Smooth muscle cell (in vitro differentiated cells): ENCODE data around the gene UBR7. TPM values are rescaled to one million over a fixed set of nuclear protein-coding genes. Genes with fewer than 3 reads are reported as not detected.

ENCODE experiments used
- DNase-seq: peaks from one replicate; lab custom pipeline; 2025; ENCODE audit not compliant: unreplicated experiment; lab: John Stamatoyannopoulos, UW
- H2AFZ ChIP-seq: fragments of 200-600 bp; sonication (generic); 2 replicates; pipeline ENCODE4 v1.6.0; 2016; ENCODE audit warnings: antibody characterized with exemption, low read depth, mild to moderate bottlenecking
- H3F3A ChIP-seq: fragments of 200-600 bp; sonication (generic); 2 replicates; pipeline ENCODE4 v1.6.0; 2017; ENCODE audit warnings: antibody characterized with exemption, low read depth
- H3K27ac ChIP-seq: fragments of 200-600 bp; sonication (generic); 2 replicates; pipeline ENCODE4 v1.5.1; 2016; ENCODE audit warnings: low read depth, mild to moderate bottlenecking
- H3K27me3 ChIP-seq: fragments of 200-600 bp; sonication (generic); 2 replicates; pipeline ENCODE4 v1.6.1; 2016; ENCODE audit warnings: low read depth, mild to moderate bottlenecking
- H3K36me3 ChIP-seq: fragments of 200-600 bp; sonication (generic); 2 replicates; pipeline ENCODE4 v1.5.1; 2016; ENCODE audit warnings: low read depth
- H3K4me1 ChIP-seq: fragments of 200-600 bp; sonication (generic); 2 replicates; pipeline ENCODE4 v1.5.1; 2016; ENCODE audit warnings: low read depth
- H3K4me2 ChIP-seq: fragments of 200-600 bp; sonication (generic); 2 replicates; pipeline ENCODE4 v1.6.0; 2016; ENCODE audit warnings: mild to moderate bottlenecking
- H3K4me3 ChIP-seq: fragments of 200-600 bp; sonication (generic); 2 replicates; pipeline ENCODE4 v1.5.1; 2016; ENCODE audit warnings: mild to moderate bottlenecking
- H3K79me2 ChIP-seq: fragments of 200-600 bp; sonication (generic); 2 replicates; pipeline ENCODE4 v1.6.0; 2016; ENCODE audit warnings: low read depth, mild to moderate bottlenecking
- H3K9ac ChIP-seq: fragments of 200-600 bp; sonication (generic); 2 replicates; pipeline ENCODE4 v1.6.0; 2016; ENCODE audit warnings: low read depth
- H3K9me3 ChIP-seq: fragments of 200-600 bp; sonication (generic); replicated peaks from 2 replicates; pipeline ENCODE4 v1.5.1; 2016; ENCODE audit warnings: low read depth
- H4K20me1 ChIP-seq: fragments of 200-600 bp; sonication (generic); 2 replicates; pipeline ENCODE4 v1.6.0; 2016; ENCODE audit warnings: low read depth
- WGBS: methylation state at CpG from one replicate; pipeline ENCODE4 v1.1.7; 2016; ENCODE audit warnings: low lambda C conversion rate; 5-methylcytosine and 5-hydroxymethylcytosine counted together
- polyA plus RNA-seq: library from polyadenylated mRNA; unstranded; fragments of >200 nt; fragmentation: Nextera tagmentation; extraction: Ambion mirVana; gene quantifications from 2 replicates; pipeline ENCODE4 v1.2.1, GENCODE V29; 2016
- total RNA-seq: library from RNA; depleted of rRNA; stranded (reverse); fragments of >200 nt; gene quantifications from 2 replicates; pipeline ENCODE4 v1.2.3, GENCODE V29; 2014
- TF ChIP-seq, protein P1 (sequence below): fragments of 200-600 bp; sonication (generic); IDR thresholded peaks from 2 replicates; pipeline ENCODE4 v1.5.1; 2017; ENCODE audit warnings: borderline replicate concordance, mild to moderate bottlenecking, antibody characterized with exemption; ENCODE audit not compliant: insufficient read depth, poor library complexity, severe bottlenecking

Gene UBR7
- total and polyA plus RNA-seq, 2 experiments from 2014 or later: 8.0 to 12.8 TPM

DNA sequence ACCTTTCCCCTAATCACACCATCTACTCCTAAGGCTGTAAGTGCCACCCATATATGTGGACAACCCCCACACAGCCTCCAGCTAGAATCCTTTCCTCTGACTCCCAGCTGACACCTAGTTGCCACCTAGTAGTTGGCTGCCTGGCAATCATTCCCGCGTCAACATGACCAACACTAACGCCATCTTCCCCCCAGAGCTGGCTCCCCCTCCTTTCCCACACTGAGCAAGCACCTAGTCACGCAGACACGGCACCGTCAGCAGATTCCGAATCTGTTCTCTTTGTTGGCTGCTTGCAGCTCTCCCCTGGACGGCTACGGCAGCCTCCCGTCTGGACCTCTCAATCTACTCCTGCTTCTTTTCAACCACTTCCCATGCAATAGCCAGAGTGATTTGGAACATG lies 27.7 kb downstream of the UBR7 start:
- no peak overlapping the region for H3K27ac ChIP-seq
- DNase-seq: no peak
- H4K20me1 ChIP-seq: no peaks in the 10 kb centered on the region
- H3K27me3 ChIP-seq: no peaks in the 10 kb centered on the region
- H3K9me3 ChIP-seq: no peaks in the 10 kb centered on the region
- no peaks in the 10 kb centered on the region for H3K79me2 ChIP-seq
- H2AFZ ChIP-seq: no peak overlapping the region
- H3K9ac ChIP-seq: no peak overlapping the region
- no peaks in the 10 kb centered on the region for H3F3A ChIP-seq
- TF ChIP-seq, protein P1, sequence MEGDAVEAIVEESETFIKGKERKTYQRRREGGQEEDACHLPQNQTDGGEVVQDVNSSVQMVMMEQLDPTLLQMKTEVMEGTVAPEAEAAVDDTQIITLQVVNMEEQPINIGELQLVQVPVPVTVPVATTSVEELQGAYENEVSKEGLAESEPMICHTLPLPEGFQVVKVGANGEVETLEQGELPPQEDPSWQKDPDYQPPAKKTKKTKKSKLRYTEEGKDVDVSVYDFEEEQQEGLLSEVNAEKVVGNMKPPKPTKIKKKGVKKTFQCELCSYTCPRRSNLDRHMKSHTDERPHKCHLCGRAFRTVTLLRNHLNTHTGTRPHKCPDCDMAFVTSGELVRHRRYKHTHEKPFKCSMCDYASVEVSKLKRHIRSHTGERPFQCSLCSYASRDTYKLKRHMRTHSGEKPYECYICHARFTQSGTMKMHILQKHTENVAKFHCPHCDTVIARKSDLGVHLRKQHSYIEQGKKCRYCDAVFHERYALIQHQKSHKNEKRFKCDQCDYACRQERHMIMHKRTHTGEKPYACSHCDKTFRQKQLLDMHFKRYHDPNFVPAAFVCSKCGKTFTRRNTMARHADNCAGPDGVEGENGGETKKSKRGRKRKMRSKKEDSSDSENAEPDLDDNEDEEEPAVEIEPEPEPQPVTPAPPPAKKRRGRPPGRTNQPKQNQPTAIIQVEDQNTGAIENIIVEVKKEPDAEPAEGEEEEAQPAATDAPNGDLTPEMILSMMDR: no peak
- H3K4me3 ChIP-seq: no peak overlapping the region
- no peaks in the 10 kb centered on the region for H3K4me1 ChIP-seq
- H3K4me2 ChIP-seq: no peak overlapping the region
- WGBS: 60% methylated on average over 10 of the region's 10 CpGs
- H3K36me3 ChIP-seq: no peaks in the 10 kb centered on the region

DNA sequence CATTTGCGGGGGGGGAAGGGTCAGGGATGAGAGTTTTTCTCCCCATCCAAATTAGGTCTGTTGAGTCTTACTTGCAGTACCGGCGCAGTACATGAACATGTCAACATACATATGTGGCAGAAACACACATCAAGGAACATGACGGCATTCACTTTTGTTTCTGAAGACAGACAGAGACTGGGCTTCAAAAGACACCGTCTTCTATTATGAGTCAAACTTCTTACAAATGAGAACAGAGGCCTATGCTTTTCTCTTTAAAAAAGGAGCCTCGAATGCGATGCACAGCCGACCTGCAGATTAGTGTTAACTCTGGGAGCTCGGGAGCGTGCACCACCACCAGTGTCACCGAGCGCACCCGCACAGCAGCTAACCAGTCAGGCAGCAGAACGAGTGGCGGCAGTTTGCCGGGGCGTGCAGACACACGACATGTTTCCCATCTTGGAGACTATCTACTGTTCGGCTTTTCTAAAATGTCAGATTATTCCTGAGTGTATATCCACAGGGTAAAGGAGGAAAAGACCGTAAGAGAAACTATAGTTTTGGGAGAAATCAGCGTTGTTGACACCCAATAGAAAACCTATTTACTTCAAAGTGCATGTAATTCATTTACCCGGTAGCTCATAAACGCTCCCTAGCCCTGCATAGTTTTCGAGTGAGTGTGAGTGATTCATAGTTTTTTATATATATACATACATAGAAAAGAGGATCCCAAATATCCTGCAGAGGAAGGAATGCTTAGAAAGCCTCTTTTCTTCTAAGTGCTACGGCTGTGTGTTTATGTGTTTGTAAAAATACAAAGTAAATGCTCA lies 33.0 kb downstream of the UBR7 start:
- H3K9me3 ChIP-seq: no peaks in the 10 kb centered on the region
- peaks cover 3% of the 10 kb centered on the region for H3K4me1 ChIP-seq
- WGBS: 73% methylated on average over 25 of the region's 25 CpGs
- no peaks in the 10 kb centered on the region for H4K20me1 ChIP-seq
- no peak for DNase-seq
- H3K27ac ChIP-seq: peak overlapping the region; percentile 71
- TF ChIP-seq, protein P1: no peak
- H3K27me3 ChIP-seq: no peaks in the 10 kb centered on the region
- H3K79me2 ChIP-seq: no peaks in the 10 kb centered on the region
- no peaks in the 10 kb centered on the region for H3K36me3 ChIP-seq
- no peak overlapping the region for H2AFZ ChIP-seq
- H3K9ac ChIP-seq: peak overlapping the region; percentile 54
- peaks cover 4% of the 10 kb centered on the region for H3F3A ChIP-seq
- peak overlapping the region; percentile 77 for H3K4me2 ChIP-seq
- H3K4me3 ChIP-seq: no peak overlapping the region

DNA sequence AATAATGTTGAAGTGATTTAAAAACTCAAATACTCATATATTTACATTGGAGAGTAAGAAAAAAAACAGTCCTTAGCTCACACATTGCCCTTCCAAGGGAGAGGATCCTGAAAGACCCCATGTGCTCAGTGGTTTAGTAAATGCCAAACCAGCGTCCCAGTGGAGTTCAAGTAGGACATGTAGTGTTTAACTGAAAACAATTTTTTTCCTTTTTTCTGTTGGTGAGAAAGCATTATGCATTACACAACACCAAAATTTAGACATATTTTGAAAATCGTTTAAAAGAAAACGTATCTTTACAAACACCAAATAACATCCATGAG lies 33.6 kb downstream of the UBR7 start:
- Histone ChIP-seq H3K36me3 (no peaks in the 10 kb centered on the region), H4K20me1 (no peaks in the 10 kb centered on the region), H2AFZ (no peak overlapping the region), H3K79me2 (no peaks in the 10 kb centered on the region), H3K9ac (no peak overlapping the region), H3K4me3 (no peak overlapping the region), H3F3A (peaks cover 4% of the 10 kb centered on the region), H3K9me3 (no peaks in the 10 kb centered on the region), H3K27ac (peak overlapping the region; percentile 71), H3K27me3 (no peaks in the 10 kb centered on the region), H3K4me1 (peaks cover 3% of the 10 kb centered on the region), H3K4me2 (peak overlapping the region; percentile 77)
- WGBS: 79% methylated on average over 3 of the region's 3 CpGs
- TF ChIP-seq, protein P1: no peak
- no peak for DNase-seq

DNA sequence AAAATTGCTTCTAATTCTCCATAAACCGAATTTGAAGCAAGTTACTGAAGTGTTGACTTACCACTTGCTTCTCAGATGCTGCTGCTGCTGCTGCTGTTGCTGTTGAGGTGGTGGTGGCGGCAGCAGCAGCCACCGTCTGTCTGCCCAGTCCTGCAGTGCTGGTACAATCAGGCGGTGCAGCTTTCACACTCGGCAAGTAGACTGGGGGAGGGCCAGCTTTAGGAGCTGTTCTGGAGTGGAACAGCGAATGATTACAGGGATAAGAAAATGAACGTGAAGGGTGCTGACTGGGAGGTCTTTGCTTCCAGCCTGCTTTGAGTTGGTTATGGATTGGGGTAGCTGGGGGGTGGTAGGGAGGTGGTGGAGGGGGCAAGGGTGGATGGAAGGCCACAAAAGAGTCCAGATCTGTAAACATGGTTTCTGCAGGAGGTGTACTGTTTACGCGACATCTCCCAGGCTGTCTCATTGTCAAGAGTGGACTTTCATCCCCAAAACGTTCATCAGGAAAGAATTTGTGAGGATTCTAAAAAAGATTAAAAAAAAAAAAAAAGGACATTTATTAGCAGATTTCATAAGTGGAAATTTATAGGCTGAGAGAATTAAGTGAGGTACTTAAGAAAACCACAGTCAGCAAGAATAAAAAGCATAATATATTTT lies 38.8 kb downstream of the UBR7 start:
- DNase-seq: no peak
- 90% methylated on average over 10 of the region's 10 CpGs for WGBS
- Histone ChIP-seq H3K27ac (no peak overlapping the region), H3K4me2 (no peak overlapping the region), H4K20me1 (no peaks in the 10 kb centered on the region), H3K36me3 (peaks cover 15% of the 10 kb centered on the region), H3K4me1 (no peaks in the 10 kb centered on the region), H3K79me2 (no peaks in the 10 kb centered on the region), H3K9me3 (no peaks in the 10 kb centered on the region), H3K27me3 (no peaks in the 10 kb centered on the region), H2AFZ (no peak overlapping the region), H3F3A (no peaks in the 10 kb centered on the region), H3K4me3 (no peak overlapping the region), H3K9ac (no peak overlapping the region)
- TF ChIP-seq, protein P1: no peak
